ENCODE data around the gene CFAP299.

GRCh38 chr4:80492761-80493160 is 157.2 kb downstream of the CFAP299 start:
- TF ChIP-seq, protein P1, sequence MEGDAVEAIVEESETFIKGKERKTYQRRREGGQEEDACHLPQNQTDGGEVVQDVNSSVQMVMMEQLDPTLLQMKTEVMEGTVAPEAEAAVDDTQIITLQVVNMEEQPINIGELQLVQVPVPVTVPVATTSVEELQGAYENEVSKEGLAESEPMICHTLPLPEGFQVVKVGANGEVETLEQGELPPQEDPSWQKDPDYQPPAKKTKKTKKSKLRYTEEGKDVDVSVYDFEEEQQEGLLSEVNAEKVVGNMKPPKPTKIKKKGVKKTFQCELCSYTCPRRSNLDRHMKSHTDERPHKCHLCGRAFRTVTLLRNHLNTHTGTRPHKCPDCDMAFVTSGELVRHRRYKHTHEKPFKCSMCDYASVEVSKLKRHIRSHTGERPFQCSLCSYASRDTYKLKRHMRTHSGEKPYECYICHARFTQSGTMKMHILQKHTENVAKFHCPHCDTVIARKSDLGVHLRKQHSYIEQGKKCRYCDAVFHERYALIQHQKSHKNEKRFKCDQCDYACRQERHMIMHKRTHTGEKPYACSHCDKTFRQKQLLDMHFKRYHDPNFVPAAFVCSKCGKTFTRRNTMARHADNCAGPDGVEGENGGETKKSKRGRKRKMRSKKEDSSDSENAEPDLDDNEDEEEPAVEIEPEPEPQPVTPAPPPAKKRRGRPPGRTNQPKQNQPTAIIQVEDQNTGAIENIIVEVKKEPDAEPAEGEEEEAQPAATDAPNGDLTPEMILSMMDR (conservative IDR thresholded peaks at IDR 0.05), result no peak
- TF ChIP-seq EZH2 (IDR thresholded peaks at IDR 0.05; ENCODE audit: low read depth), result no peak
